IMR-90 (cell line): ENCODE results near the gene RALGAPA2. TPM values are rescaled to one million over a fixed set of nuclear protein-coding genes. Genes with fewer than 3 reads are reported as not detected.

Experiments
- ATAC-seq: fragments of 200-7000 bp; cut with Tn5 transposase; 2 replicates; pipeline ENCODE4 v1.9.1; 2020; ENCODE audit warnings: low read depth, mild to moderate bottlenecking, moderate library complexity
- BruUV-seq: library from RNA; stranded (reverse); fragments of 400-500 nt; replicated peaks from 2 replicates; lab custom pipeline; 2021; lab: Mats Ljungman, UMichigan
- CTCF ChIA-PET: fragments of 300-600 bp; formaldehyde crosslinking; extraction: SDS; loops from one replicate; lab custom pipeline; 2021; ENCODE audit warnings: antibody characterized with exemption; lab: Yijun Ruan, JAX
- POLR2A ChIA-PET: fragments of 300-600 bp; sonication (Branson Sonifier 250); formaldehyde crosslinking; loops from one replicate; lab custom pipeline; 2022; ENCODE audit warnings: antibody characterized with exemption; ENCODE audit not compliant: unreplicated experiment; lab: Charles Lee
- DNase-seq: peaks from one replicate; pipeline ENCODE4 v3.0.0; 2013
- H2AFZ ChIP-seq: replicated peaks from 2 replicates; pipeline ENCODE3; 2013; ENCODE audit warnings: low read length, mild to moderate bottlenecking; ENCODE audit not compliant: poor library complexity
- H2AK5ac ChIP-seq: 2 replicates; pipeline ENCODE4 v1.6.1; 2013; ENCODE audit warnings: low read depth, low read length, inconsistent platforms
- H2AK9ac ChIP-seq: replicated peaks from 2 replicates; pipeline ENCODE3; 2013; ENCODE audit warnings: mild to moderate bottlenecking, low read depth, low read length, moderate library complexity; ENCODE audit not compliant: poor library complexity
- H2BK120ac ChIP-seq: 2 replicates; pipeline ENCODE4 v1.6.1; 2013; ENCODE audit warnings: low read depth, low read length, inconsistent platforms
- H2BK15ac ChIP-seq: 3 replicates; pipeline ENCODE4 v1.6.1; 2013; ENCODE audit warnings: low read depth, low read length, inconsistent platforms
- H2BK20ac ChIP-seq: 2 replicates; pipeline ENCODE4 v1.6.1; 2013; ENCODE audit warnings: low read depth, mild to moderate bottlenecking, inconsistent platforms, low read length, moderate library complexity
- H2BK5ac ChIP-seq: 2 replicates; pipeline ENCODE4 v1.6.1; 2013; ENCODE audit warnings: mild to moderate bottlenecking, low read depth, low read length, inconsistent platforms; ENCODE audit not compliant: poor library complexity, severe bottlenecking
- H3K14ac ChIP-seq: replicated peaks from 2 replicates; pipeline ENCODE4 v1.6.1; 2013; ENCODE audit warnings: low read depth, low read length, inconsistent platforms
- H3K18ac ChIP-seq: 2 replicates; pipeline ENCODE4 v1.6.1; 2013; ENCODE audit warnings: low read depth, low read length, control low read depth
- H3K23ac ChIP-seq: 2 replicates; pipeline ENCODE4 v1.6.1; 2013; ENCODE audit warnings: low read depth, low read length, inconsistent platforms
- H3K27ac ChIP-seq: 2 replicates; pipeline ENCODE4 v1.5.1; 2013; ENCODE audit warnings: mild to moderate bottlenecking, control low read depth, low read length; ENCODE audit not compliant: insufficient read depth
- H3K27me3 ChIP-seq: 2 replicates; pipeline ENCODE4 v1.6.1; 2013; ENCODE audit warnings: low read length; ENCODE audit not compliant: control insufficient read depth, insufficient read depth
- H3K36me3 ChIP-seq: 2 replicates; pipeline ENCODE4 v1.6.1; 2013; ENCODE audit warnings: low read length, mixed read lengths; ENCODE audit not compliant: control insufficient read depth, insufficient read depth
- H3K4ac ChIP-seq: 2 replicates; pipeline ENCODE4 v1.6.1; 2013; ENCODE audit warnings: low read depth, low read length, inconsistent platforms
- H3K4me1 ChIP-seq: 2 replicates; pipeline ENCODE4 v1.6.1; 2013; ENCODE audit warnings: low read length, mixed read lengths; ENCODE audit not compliant: control insufficient read depth, insufficient read depth
- H3K4me2 ChIP-seq: 2 replicates; pipeline ENCODE4 v1.6.1; 2013; ENCODE audit warnings: low read depth, mild to moderate bottlenecking, control low read depth, low read length, moderate library complexity
- H3K4me3 ChIP-seq: 2 replicates; pipeline ENCODE4 v1.5.1; 2013; ENCODE audit warnings: low read depth, mild to moderate bottlenecking, control low read depth, low read length, moderate library complexity; ENCODE audit not compliant: insufficient read depth
- H3K56ac ChIP-seq: 2 replicates; pipeline ENCODE4 v1.6.1; 2013; ENCODE audit warnings: low read length, inconsistent platforms; ENCODE audit not compliant: insufficient read depth; ENCODE audit errors: extremely low read depth
- H3K79me1 ChIP-seq, 2 experiments: 2 replicates each; pipeline ENCODE4 v1.6.1; 2013; ENCODE audit warnings: low read length in 2 of 2, inconsistent platforms in 1 of 2, low read depth in 1 of 2
- H3K9ac ChIP-seq: 2 replicates; pipeline ENCODE4 v1.6.1; 2013; ENCODE audit warnings: low read depth, low read length, control low read depth
- H3K9me1 ChIP-seq: 2 replicates; pipeline ENCODE4 v1.6.1; 2013; ENCODE audit warnings: low read length, inconsistent platforms; ENCODE audit not compliant: insufficient read depth
- H3K9me3 ChIP-seq: 2 replicates; pipeline ENCODE4 v1.6.1; 2013; ENCODE audit warnings: low read length; ENCODE audit not compliant: control insufficient read depth, insufficient read depth
- H4K20me1 ChIP-seq: 2 replicates; pipeline ENCODE4 v1.6.1; 2013; ENCODE audit warnings: low read length, inconsistent platforms; ENCODE audit not compliant: insufficient read depth
- H4K5ac ChIP-seq: 2 replicates; pipeline ENCODE4 v1.6.1; 2013; ENCODE audit warnings: mild to moderate bottlenecking, low read depth, low read length, control low read depth
- H4K8ac ChIP-seq, 2 experiments: 2 replicates each; pipeline ENCODE4 v1.6.1; 2013; ENCODE audit warnings: low read depth in 2 of 2, low read length in 2 of 2, control low read depth in 1 of 2, inconsistent platforms in 1 of 2
- H4K91ac ChIP-seq: 2 replicates; pipeline ENCODE4 v1.6.1; 2013; ENCODE audit warnings: low read depth, low read length, inconsistent platforms; ENCODE audit not compliant: insufficient read depth
- BHLHE40 ChIP-seq: fragments of 150-350 bp; IDR thresholded peaks from 2 replicates; pipeline ENCODE4 v1.6.1; 2016; ENCODE audit warnings: mild to moderate bottlenecking, low read depth, low read length
- CEBPB ChIP-seq: IDR thresholded peaks from 2 replicates; pipeline ENCODE4 v1.6.1; 2012; ENCODE audit warnings: low read depth, low read length, improper control_type of control experiment
- CHD1 ChIP-seq: IDR thresholded peaks from 2 replicates; pipeline ENCODE4 v1.6.1; 2012; ENCODE audit warnings: low read depth, low read length, improper control_type of control experiment
- CTCF ChIP-seq: conservative IDR thresholded peaks from 2 replicates; pipeline ENCODE4 v1.5.1; 2012; ENCODE audit warnings: mild to moderate bottlenecking, low read depth, low read length, improper control_type of control experiment
- FOS ChIP-seq: fragments of 150-350 bp; IDR thresholded peaks from 2 replicates; pipeline ENCODE4 v1.6.1; 2016; ENCODE audit warnings: low read depth, low read length
- MAFK ChIP-seq: IDR thresholded peaks from 2 replicates; pipeline ENCODE4 v1.6.1; 2012; ENCODE audit warnings: low read depth, low read length, improper control_type of control experiment
- MAZ ChIP-seq: IDR thresholded peaks from 2 replicates; pipeline ENCODE4 v1.6.1; 2012; ENCODE audit warnings: low read depth, mild to moderate bottlenecking, low read length, improper control_type of control experiment, moderate library complexity, borderline replicate concordance
- MXI1 ChIP-seq: IDR thresholded peaks from 2 replicates; pipeline ENCODE4 v1.6.1; 2012; ENCODE audit warnings: low read depth, mild to moderate bottlenecking, low read length, moderate library complexity, borderline replicate concordance
- NFE2L2 ChIP-seq: fragments of 150-350 bp; IDR thresholded peaks from 2 replicates; pipeline ENCODE4 v1.6.1; 2016; ENCODE audit warnings: low read depth, mild to moderate bottlenecking, low read length
- POLR2A ChIP-seq: IDR thresholded peaks from 2 replicates; pipeline ENCODE4 v1.6.1; 2012; ENCODE audit warnings: mild to moderate bottlenecking, low read depth, low read length
- RCOR1 ChIP-seq: IDR thresholded peaks from 2 replicates; pipeline ENCODE4 v1.6.1; 2012; ENCODE audit warnings: mild to moderate bottlenecking, low read length, improper control_type of control experiment; ENCODE audit not compliant: insufficient replicate concordance
- RFX5 ChIP-seq: IDR thresholded peaks from 2 replicates; pipeline ENCODE4 v1.8.0; 2012; ENCODE audit warnings: low read depth, mild to moderate bottlenecking, low read length, moderate library complexity
- SMC3 ChIP-seq: fragments of 150-350 bp; IDR thresholded peaks from 2 replicates; pipeline ENCODE4 v1.6.1; 2016; ENCODE audit warnings: low read depth, mild to moderate bottlenecking, antibody characterized with exemption, low read length, moderate library complexity
- USF2 ChIP-seq: fragments of 150-350 bp; IDR thresholded peaks from 2 replicates; pipeline ENCODE4 v1.6.1; 2017; ENCODE audit warnings: mild to moderate bottlenecking, antibody characterized with exemption, low read length, low read depth
- WGBS, 2 experiments: methylation state at CpG; one replicate each; pipeline versions ENCODE4 v1.1.5 to v1.1.7; 2013; ENCODE audit warnings: missing lambda C conversion rate in 2 of 2; ENCODE audit not compliant: insufficient read length in 1 of 2; ENCODE audit errors: extremely low coverage in 2 of 2; 5-methylcytosine and 5-hydroxymethylcytosine counted together
- dilution Hi-C: fragments of 300-500 bp; cut with HindIII; formaldehyde crosslinking; loops from one replicate; pipeline ENCODE4 v1.14.3; 2018; ENCODE audit warnings: low sequenced_read_pairs; ENCODE audit not compliant: unreplicated experiment
- in situ Hi-C: fragments of 300-500 bp; cut with MboI; formaldehyde crosslinking; loops from 3 replicates; pipeline ENCODE4 v1.14.3; 2019; ENCODE audit warnings: low sequenced_read_pairs, inconsistent platforms, mixed read lengths
- intact Hi-C: fragments of 100-400 bp; cut with micrococcal nuclease; formaldehyde crosslinking; loops from 2 replicates; pipeline ENCODE4 v1.10.0; 2022
- polyA plus RNA-seq, 3 experiments: library from polyadenylated mRNA; depleted of rRNA; stranded (reverse); fragments of >200 nt; gene quantifications; 2 replicates each; pipeline ENCODE4 v1.2.3, GENCODE V29; 2012; ENCODE audit warnings: low replicate concordance in 1 of 3
- total RNA-seq: library from RNA; depleted of rRNA; stranded (reverse); fragments of >200 nt; gene quantifications from 2 replicates; pipeline ENCODE4 v1.2.3, GENCODE V29; 2012

The RALGAPA2 gene
- total and polyA plus RNA-seq, 2 of the 4 experiments (the other 2 are of a cell fraction) = 1.3 to 3.9 TPM

GRCh38 chr20:20518263-20518662 lies 194.2 kb downstream of the RALGAPA2 start:
- no peak overlapping the region for H4K5ac ChIP-seq
- no TSS peak for BruUV-seq
- no peak overlapping the region for H2AFZ ChIP-seq
- intact Hi-C loops = no loop called here
- no peak overlapping the region for H2BK120ac ChIP-seq
- H3K14ac ChIP-seq = no peak overlapping the region
- H3K9me3 ChIP-seq = peaks cover 10% of the 10 kb centered on the region; the same call in 1 of the 2 replicates
- no peak for TF ChIP-seq MAZ
- TF ChIP-seq BHLHE40 = no peak
- TF ChIP-seq NFE2L2 = no peak
- no peak for TF ChIP-seq POLR2A
- no peak for TF ChIP-seq SMC3
- no peak for TF ChIP-seq RCOR1
- no peak for TF ChIP-seq CTCF
- no peak for TF ChIP-seq MAFK
- TF ChIP-seq RFX5 = no peak
- TF ChIP-seq MXI1 = no peak
- TF ChIP-seq FOS = no peak
- TF ChIP-seq USF2 = no peak
- TF ChIP-seq CHD1 = no peak
- no peak for TF ChIP-seq CEBPB
- H2BK20ac ChIP-seq = no peak overlapping the region
- H2BK15ac ChIP-seq = no peak overlapping the region
- H2BK5ac ChIP-seq = no peak overlapping the region
- no peak overlapping the region for H3K18ac ChIP-seq
- POLR2A ChIA-PET = no interaction called here
- no peak overlapping the region for H3K23ac ChIP-seq
- no peak overlapping the region for H3K56ac ChIP-seq
- H3K27ac ChIP-seq = no peak overlapping the region
- H3K36me3 ChIP-seq = no peaks in the 10 kb centered on the region
- H3K79me1 ChIP-seq = no peaks in the 10 kb centered on the region
- H3K4me2 ChIP-seq = no peak overlapping the region
- DNase-seq (no peak), ATAC-seq (no peak)
- no peak overlapping the region for H4K8ac ChIP-seq
- no peak overlapping the region for H3K9ac ChIP-seq
- H3K27me3 ChIP-seq = no peaks in the 10 kb centered on the region
- CTCF ChIA-PET = no interaction called here
- peaks cover 2% of the 10 kb centered on the region; the same call in 1 of the 2 replicates for H3K4me1 ChIP-seq
- no peak overlapping the region for H4K91ac ChIP-seq
- H3K4ac ChIP-seq = no peak overlapping the region
- WGBS, 2 experiments = 100% methylated on average over 1 of the region's 8 CpGs; no CpG with 5 or more reads in 1 of the 2 experiments
- H4K20me1 ChIP-seq = no peaks in the 10 kb centered on the region; the same call in 1 of the 2 replicates
- H3K4me3 ChIP-seq = no peak overlapping the region
- H2AK5ac ChIP-seq = no peak overlapping the region
- H2AK9ac ChIP-seq = no peak overlapping the region
- 0 out of 2 replicates have a peak, but pooled peaks cover 6% of the 10 kb centered on the region for H3K9me1 ChIP-seq
- dilution Hi-C loops = no loop called here
- in situ Hi-C loops = no loop called here
